ENCODE data around the gene NTPCR.

- no peak for TF ChIP-seq POLR2A (IDR thresholded peaks at IDR 0.05)
- TF ChIP-seq POLR2AphosphoS5 (IDR thresholded peaks at IDR 0.05), result no peak
Observed at GRCh38 chr1:232921381-232921780, 29.0 kb upstream of the NTPCR start.
